OCI-LY3 (cell line): ENCODE results near the gene HBA2.

Experiments
- EZH2phosphoT487 ChIP-seq: fragments of 200-600 bp; shearing (Covaris generic); IDR thresholded peaks from 2 replicates; pipeline ENCODE4 v1.6.1; 2018; ENCODE audit warnings: antibody characterized with exemption, mixed run types, low read depth
- TF ChIP-seq, protein P1 (sequence below): fragments of 200-600, 300-600 bp; sonication (generic); IDR thresholded peaks from 2 replicates; pipeline ENCODE4 v1.5.1; 2014; ENCODE audit warnings: antibody characterized with exemption, low read length, low read depth

DNA sequence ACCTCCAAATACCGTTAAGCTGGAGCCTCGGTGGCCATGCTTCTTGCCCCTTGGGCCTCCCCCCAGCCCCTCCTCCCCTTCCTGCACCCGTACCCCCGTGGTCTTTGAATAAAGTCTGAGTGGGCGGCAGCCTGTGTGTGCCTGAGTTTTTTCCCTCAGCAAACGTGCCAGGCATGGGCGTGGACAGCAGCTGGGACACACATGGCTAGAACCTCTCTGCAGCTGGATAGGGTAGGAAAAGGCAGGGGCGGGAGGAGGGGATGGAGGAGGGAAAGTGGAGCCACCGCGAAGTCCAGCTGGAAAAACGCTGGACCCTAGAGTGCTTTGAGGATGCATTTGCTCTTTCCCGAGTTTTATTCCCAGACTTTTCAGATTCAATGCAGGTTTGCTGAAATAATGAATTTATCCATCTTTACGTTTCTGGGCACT lies 4.7 kb downstream of the HBA2 start:
- TF ChIP-seq, protein P1, sequence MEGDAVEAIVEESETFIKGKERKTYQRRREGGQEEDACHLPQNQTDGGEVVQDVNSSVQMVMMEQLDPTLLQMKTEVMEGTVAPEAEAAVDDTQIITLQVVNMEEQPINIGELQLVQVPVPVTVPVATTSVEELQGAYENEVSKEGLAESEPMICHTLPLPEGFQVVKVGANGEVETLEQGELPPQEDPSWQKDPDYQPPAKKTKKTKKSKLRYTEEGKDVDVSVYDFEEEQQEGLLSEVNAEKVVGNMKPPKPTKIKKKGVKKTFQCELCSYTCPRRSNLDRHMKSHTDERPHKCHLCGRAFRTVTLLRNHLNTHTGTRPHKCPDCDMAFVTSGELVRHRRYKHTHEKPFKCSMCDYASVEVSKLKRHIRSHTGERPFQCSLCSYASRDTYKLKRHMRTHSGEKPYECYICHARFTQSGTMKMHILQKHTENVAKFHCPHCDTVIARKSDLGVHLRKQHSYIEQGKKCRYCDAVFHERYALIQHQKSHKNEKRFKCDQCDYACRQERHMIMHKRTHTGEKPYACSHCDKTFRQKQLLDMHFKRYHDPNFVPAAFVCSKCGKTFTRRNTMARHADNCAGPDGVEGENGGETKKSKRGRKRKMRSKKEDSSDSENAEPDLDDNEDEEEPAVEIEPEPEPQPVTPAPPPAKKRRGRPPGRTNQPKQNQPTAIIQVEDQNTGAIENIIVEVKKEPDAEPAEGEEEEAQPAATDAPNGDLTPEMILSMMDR, result no peak
- no peak for TF ChIP-seq EZH2phosphoT487
